H1 (cell line): ENCODE results near the gene LEFTY2.

Experiments
- ASH2L ChIP-seq: fragments of 200-600, 300-600 bp; sonication (generic); IDR thresholded peaks from one replicate; pipeline ENCODE4 v1.7.1; 2017; ENCODE audit warnings: low read length
- RFX5 ChIP-seq: IDR thresholded peaks from 2 replicates; pipeline ENCODE4 v1.6.1; 2011; ENCODE audit warnings: low read depth, low read length, improper control_type of control experiment, borderline replicate concordance
- RNF2 ChIP-seq: fragments of 200-900, 300-1000 bp; sonication (generic); IDR thresholded peaks from 2 replicates; pipeline ENCODE4 v1.7.1; 2016; ENCODE audit warnings: borderline replicate concordance, low read depth, mild to moderate bottlenecking, antibody characterized with exemption, low read length; ENCODE audit not compliant: poor library complexity, severe bottlenecking; ENCODE audit errors: missing control alignments
- SIN3A ChIP-seq, 2 experiments: IDR thresholded peaks in 1 of 2; conservative IDR thresholded peaks in 1 of 2; 2 replicates each; pipeline ENCODE4 v1.6.1; 2011 to 2012; ENCODE audit warnings: low read length in 2 of 2, improper control_type of control experiment in 1 of 2, low read depth in 1 of 2, mild to moderate bottlenecking in 1 of 2
- TF ChIP-seq, protein P1 (sequence below), 3 experiments: IDR thresholded peaks; 1 replicate in 2 of 3; 2 replicates in 1 of 3; pipeline versions ENCODE4 v1.5.1 to v1.6.1; 2011; ENCODE audit warnings: low read length in 3 of 3, mild to moderate bottlenecking in 3 of 3, inconsistent platforms in 2 of 3, low read depth in 1 of 3, moderate library complexity in 1 of 3; ENCODE audit not compliant: insufficient read depth in 1 of 3; ENCODE audit errors: control extremely low read depth in 1 of 3

GRCh38 chr1:225979421-225979820 is 38.4 kb upstream of the LEFTY2 start:
- TF ChIP-seq, protein P1, sequence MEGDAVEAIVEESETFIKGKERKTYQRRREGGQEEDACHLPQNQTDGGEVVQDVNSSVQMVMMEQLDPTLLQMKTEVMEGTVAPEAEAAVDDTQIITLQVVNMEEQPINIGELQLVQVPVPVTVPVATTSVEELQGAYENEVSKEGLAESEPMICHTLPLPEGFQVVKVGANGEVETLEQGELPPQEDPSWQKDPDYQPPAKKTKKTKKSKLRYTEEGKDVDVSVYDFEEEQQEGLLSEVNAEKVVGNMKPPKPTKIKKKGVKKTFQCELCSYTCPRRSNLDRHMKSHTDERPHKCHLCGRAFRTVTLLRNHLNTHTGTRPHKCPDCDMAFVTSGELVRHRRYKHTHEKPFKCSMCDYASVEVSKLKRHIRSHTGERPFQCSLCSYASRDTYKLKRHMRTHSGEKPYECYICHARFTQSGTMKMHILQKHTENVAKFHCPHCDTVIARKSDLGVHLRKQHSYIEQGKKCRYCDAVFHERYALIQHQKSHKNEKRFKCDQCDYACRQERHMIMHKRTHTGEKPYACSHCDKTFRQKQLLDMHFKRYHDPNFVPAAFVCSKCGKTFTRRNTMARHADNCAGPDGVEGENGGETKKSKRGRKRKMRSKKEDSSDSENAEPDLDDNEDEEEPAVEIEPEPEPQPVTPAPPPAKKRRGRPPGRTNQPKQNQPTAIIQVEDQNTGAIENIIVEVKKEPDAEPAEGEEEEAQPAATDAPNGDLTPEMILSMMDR (IDR thresholded peaks at IDR 0.05; ENCODE audit: control extremely low read depth in 1 of 3, insufficient read depth in 1 of 3, low read depth in 1 of 3, low read length in 3 of 3): no peak
- no peak for TF ChIP-seq RFX5
- no peak for TF ChIP-seq RNF2
- TF ChIP-seq SIN3A (conservative IDR thresholded peaks at IDR 0.05 in 1 of 2, IDR thresholded peaks at IDR 0.05 in 1 of 2; ENCODE audit: low read depth in 1 of 2, low read length in 2 of 2): no peak
- TF ChIP-seq ASH2L: no peak
